Osteocyte (in vitro differentiated cells): ENCODE data around the gene HNRNPM. TPM values are rescaled to one million over a fixed set of nuclear protein-coding genes. Genes with fewer than 3 reads are reported as not detected.

Experiments
- DNase-seq: peaks from one replicate; pipeline ENCODE4 v3.0.0; 2021; ENCODE audit warnings: mixed read lengths; ENCODE audit not compliant: unreplicated experiment; ENCODE audit errors: extremely low spot score
- H3K27ac Mint-ChIP-seq: one replicate; pipeline ENCODE4 v1.8.0; 2021; ENCODE audit warnings: mild to moderate bottlenecking, mixed read lengths; ENCODE audit not compliant: unreplicated experiment
- H3K27me3 Mint-ChIP-seq: one replicate; pipeline ENCODE4 v1.8.0; 2021; ENCODE audit warnings: mixed read lengths; ENCODE audit not compliant: unreplicated experiment
- H3K36me3 Mint-ChIP-seq: one replicate; pipeline ENCODE4 v1.8.0; 2021; ENCODE audit warnings: mixed read lengths; ENCODE audit not compliant: unreplicated experiment
- H3K4me1 Mint-ChIP-seq: one replicate; pipeline ENCODE4 v1.8.0; 2021; ENCODE audit warnings: mixed read lengths; ENCODE audit not compliant: unreplicated experiment
- H3K4me3 Mint-ChIP-seq: one replicate; pipeline ENCODE4 v1.8.0; 2021; ENCODE audit warnings: mild to moderate bottlenecking, moderate library complexity, mixed read lengths; ENCODE audit not compliant: unreplicated experiment
- H3K9me3 Mint-ChIP-seq: one replicate; pipeline ENCODE4 v1.8.0; 2021; ENCODE audit warnings: mixed read lengths; ENCODE audit not compliant: unreplicated experiment
- total RNA-seq: library from RNA; stranded (reverse); gene quantifications from 2 replicates; pipeline ENCODE4 v1.2.1, GENCODE V29; 2021
- TF ChIP-seq, protein P1 (sequence below): fragments of 200-600 bp; sonication (generic); IDR thresholded peaks from 2 replicates; pipeline ENCODE4 v1.5.0; 2021; ENCODE audit warnings: antibody characterized with exemption, mild to moderate bottlenecking, moderate library complexity

HNRNPM gene
- total RNA-seq, 1 donor from 2014 or later, result 156 TPM

DNA sequence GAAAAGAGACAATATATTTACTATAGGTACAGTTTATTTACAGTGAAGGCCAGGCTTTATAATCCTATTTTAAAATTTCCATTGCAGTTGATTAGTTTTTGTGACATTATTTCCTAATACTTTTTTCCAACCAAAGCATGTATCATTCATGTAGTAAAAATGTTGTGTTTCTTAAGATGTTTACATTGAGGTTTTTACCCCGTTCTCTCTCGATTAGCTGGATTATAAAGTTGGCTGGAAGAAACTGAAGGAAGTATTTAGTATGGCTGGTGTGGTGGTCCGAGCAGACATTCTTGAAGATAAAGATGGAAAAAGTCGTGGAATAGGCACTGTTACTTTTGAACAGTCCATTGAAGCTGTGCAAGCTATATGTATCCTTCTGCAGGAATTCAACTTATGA lies 21.2 kb downstream of the HNRNPM start:
- Mint-ChIP-seq H3K4me3 (no peak overlapping the region), H3K36me3 (peaks cover 72% of the 10 kb centered on the region)

DNA sequence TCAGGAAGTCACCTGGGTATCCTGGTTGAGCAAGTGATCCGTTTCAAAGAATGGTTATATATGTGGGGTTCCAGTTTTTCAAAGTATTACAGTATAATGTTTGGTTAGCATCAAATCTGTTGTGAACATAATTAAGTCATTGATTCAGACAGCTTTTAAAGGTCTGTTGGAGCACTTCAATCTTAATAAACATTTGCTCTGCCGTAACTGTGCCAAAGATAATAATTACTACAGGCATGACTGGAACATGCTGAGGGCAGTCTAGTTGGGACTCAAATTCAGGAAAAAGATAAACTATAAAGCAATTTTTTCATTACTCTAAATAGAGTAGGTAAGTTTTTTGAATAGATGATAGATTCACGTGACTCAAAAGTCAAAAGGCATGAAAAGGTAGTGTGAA lies 23.3 kb downstream of the HNRNPM start:
- Mint-ChIP-seq H3K36me3 (peaks cover 72% of the 10 kb centered on the region), H3K27ac (no peak overlapping the region), H3K9me3 (no peaks in the 10 kb centered on the region), H3K4me3 (no peak overlapping the region), H3K27me3 (no peaks in the 10 kb centered on the region), H3K4me1 (peaks cover 11% of the 10 kb centered on the region)
- TF ChIP-seq, protein P1, sequence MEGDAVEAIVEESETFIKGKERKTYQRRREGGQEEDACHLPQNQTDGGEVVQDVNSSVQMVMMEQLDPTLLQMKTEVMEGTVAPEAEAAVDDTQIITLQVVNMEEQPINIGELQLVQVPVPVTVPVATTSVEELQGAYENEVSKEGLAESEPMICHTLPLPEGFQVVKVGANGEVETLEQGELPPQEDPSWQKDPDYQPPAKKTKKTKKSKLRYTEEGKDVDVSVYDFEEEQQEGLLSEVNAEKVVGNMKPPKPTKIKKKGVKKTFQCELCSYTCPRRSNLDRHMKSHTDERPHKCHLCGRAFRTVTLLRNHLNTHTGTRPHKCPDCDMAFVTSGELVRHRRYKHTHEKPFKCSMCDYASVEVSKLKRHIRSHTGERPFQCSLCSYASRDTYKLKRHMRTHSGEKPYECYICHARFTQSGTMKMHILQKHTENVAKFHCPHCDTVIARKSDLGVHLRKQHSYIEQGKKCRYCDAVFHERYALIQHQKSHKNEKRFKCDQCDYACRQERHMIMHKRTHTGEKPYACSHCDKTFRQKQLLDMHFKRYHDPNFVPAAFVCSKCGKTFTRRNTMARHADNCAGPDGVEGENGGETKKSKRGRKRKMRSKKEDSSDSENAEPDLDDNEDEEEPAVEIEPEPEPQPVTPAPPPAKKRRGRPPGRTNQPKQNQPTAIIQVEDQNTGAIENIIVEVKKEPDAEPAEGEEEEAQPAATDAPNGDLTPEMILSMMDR, result no peak
- DNase-seq, result no peak

More for the DNA sequence above, 21.2 kb downstream of the HNRNPM start:
- Mint-ChIP-seq H3K27ac (no peak overlapping the region), H3K9me3 (no peaks in the 10 kb centered on the region), H3K4me1 (peaks cover 32% of the 10 kb centered on the region), H3K27me3 (no peaks in the 10 kb centered on the region)
- TF ChIP-seq, protein P1, result no peak
- DNase-seq, result no peak

DNA sequence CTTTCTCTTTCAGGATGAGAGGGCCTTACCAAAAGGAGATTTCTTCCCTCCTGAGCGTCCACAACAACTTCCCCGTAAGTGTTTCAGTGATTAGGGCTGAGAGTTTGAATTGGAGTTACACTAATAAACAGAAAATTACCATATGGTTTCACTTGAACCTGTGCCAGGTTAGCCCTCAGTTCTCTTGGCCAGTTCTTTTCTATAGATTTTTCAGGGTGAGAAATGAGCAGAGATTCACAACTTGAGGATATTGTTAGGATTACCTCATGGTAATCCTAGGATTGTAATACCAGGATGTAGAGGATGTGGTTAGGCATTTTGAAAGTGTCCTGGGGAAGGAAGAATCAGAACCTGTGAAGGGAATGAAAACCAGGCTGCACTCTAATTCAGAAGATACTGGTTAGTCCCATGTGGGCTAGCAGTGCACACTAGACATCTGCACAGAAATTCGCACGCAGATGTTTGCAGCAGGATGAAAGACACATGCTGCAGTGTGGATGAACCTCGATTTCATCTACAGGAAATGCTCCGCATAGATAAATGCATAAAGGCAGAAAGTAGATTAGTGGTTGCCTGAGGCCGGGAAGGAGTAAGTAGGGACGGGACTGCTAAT lies 24.1 kb downstream of the HNRNPM start:
- no peak overlapping the region for H3K4me3 Mint-ChIP-seq
- H3K27ac Mint-ChIP-seq, result no peak overlapping the region
- DNase-seq, result no peak

GRCh38 chr19:8469613-8470368 lies 25.0 kb downstream of the HNRNPM start:
- peaks cover 7% of the 10 kb centered on the region for H3K4me1 Mint-ChIP-seq
- H3K27ac Mint-ChIP-seq, result no peak overlapping the region
- H3K36me3 Mint-ChIP-seq, result peaks cover 76% of the 10 kb centered on the region
- no peaks in the 10 kb centered on the region for H3K9me3 Mint-ChIP-seq
- TF ChIP-seq, protein P1, result no peak
- H3K4me3 Mint-ChIP-seq, result no peak overlapping the region
- H3K27me3 Mint-ChIP-seq, result no peaks in the 10 kb centered on the region
- DNase-seq, result no peak

More for the DNA sequence above, 24.1 kb downstream of the HNRNPM start:
- H3K36me3 Mint-ChIP-seq, result peaks cover 73% of the 10 kb centered on the region
- TF ChIP-seq, protein P1, result no peak
- H3K4me1 Mint-ChIP-seq, result peaks cover 7% of the 10 kb centered on the region
- H3K27me3 Mint-ChIP-seq, result no peaks in the 10 kb centered on the region
- H3K9me3 Mint-ChIP-seq, result no peaks in the 10 kb centered on the region
